WTC11 (cell line): ENCODE measurements around the gene SSBP2. TPM values are rescaled to one million over a fixed set of nuclear protein-coding genes. Genes with fewer than 3 reads are reported as not detected.

Experiments
- ATAC-seq: fragments of 200-7000 bp; cut with Tn5 transposase; 2 replicates; pipeline ENCODE4 v1.10.0; 2021; ENCODE audit warnings: mild to moderate bottlenecking, moderate library complexity
- CTCF ChIA-PET: fragments of 300-600 bp; sonication (Branson Sonifier 250); formaldehyde crosslinking; loops from one replicate; lab custom pipeline; 2021; ENCODE audit warnings: antibody characterized with exemption; lab: Charles Lee
- POLR2A ChIA-PET: fragments of 350-600 bp; sonication (Branson Sonifier 250); formaldehyde crosslinking; loops from one replicate; lab custom pipeline; 2021; ENCODE audit warnings: antibody characterized with exemption; lab: Charles Lee
- DNase-seq: peaks from one replicate; pipeline ENCODE4 v3.0.0; 2021; ENCODE audit warnings: low spot score
- H3K27ac Mint-ChIP-seq: 2 replicates; pipeline ENCODE4 v1.8.0; 2021; ENCODE audit warnings: mixed read lengths
- H3K27me3 Mint-ChIP-seq: 2 replicates; pipeline ENCODE4 v1.8.0; 2021; ENCODE audit warnings: low read depth, mild to moderate bottlenecking, moderate library complexity, mixed read lengths
- H3K36me3 Mint-ChIP-seq: 2 replicates; pipeline ENCODE4 v1.8.0; 2021; ENCODE audit warnings: mixed read lengths
- H3K4me1 Mint-ChIP-seq: 2 replicates; pipeline ENCODE4 v1.8.0; 2022; ENCODE audit warnings: mixed read lengths
- H3K4me3 Mint-ChIP-seq: 2 replicates; pipeline ENCODE4 v1.8.0; 2021; ENCODE audit warnings: mild to moderate bottlenecking, moderate library complexity, mixed read lengths
- H3K9me3 Mint-ChIP-seq: 2 replicates; pipeline ENCODE4 v1.8.0; 2021; ENCODE audit warnings: mixed read lengths
- AFF4 ChIP-seq: sonication (generic); formaldehyde crosslinking; IDR thresholded peaks from 2 replicates; pipeline ENCODE4 v1.8.1; 2023; ENCODE audit warnings: mild to moderate bottlenecking, missing genetic modification reagents, borderline replicate concordance
- ATF3 ChIP-seq: sonication (generic); formaldehyde crosslinking; conservative IDR thresholded peaks from 2 replicates; pipeline ENCODE4 v1.8.1; 2022; ENCODE audit warnings: mild to moderate bottlenecking, missing genetic modification reagents
- CDX4 ChIP-seq: fragments of 250-450 bp; sonication (Bioruptor Pico); IDR thresholded peaks from 2 replicates; pipeline ENCODE4 v1.9.0; 2021; ENCODE audit warnings: moderate library complexity, mild to moderate bottlenecking, inconsistent platforms, borderline replicate concordance
- CREB1 ChIP-seq: sonication (generic); formaldehyde crosslinking; IDR thresholded peaks from 2 replicates; pipeline ENCODE4 v1.8.0; 2023; ENCODE audit warnings: mild to moderate bottlenecking, missing genetic modification reagents
- ERG ChIP-seq: fragments of 250-450 bp; sonication (Bioruptor Pico); IDR thresholded peaks from 2 replicates; pipeline ENCODE4 v1.8.0; 2021; ENCODE audit warnings: mild to moderate bottlenecking
- ESRRA ChIP-seq: sonication (generic); formaldehyde crosslinking; IDR thresholded peaks from 2 replicates; pipeline ENCODE4 v1.8.1; 2022; ENCODE audit warnings: mild to moderate bottlenecking, missing genetic modification reagents, borderline replicate concordance
- FOXK1 ChIP-seq: sonication (generic); formaldehyde crosslinking; IDR thresholded peaks from 2 replicates; pipeline ENCODE4 v1.8.0; 2022; ENCODE audit warnings: mild to moderate bottlenecking, moderate library complexity, missing genetic modification reagents
- FOXP1 ChIP-seq: sonication (generic); formaldehyde crosslinking; IDR thresholded peaks from 2 replicates; pipeline ENCODE4 v1.8.0; 2022; ENCODE audit warnings: missing genetic modification reagents, mild to moderate bottlenecking, moderate library complexity, borderline replicate concordance
- FOXP4 ChIP-seq: sonication (generic); formaldehyde crosslinking; IDR thresholded peaks from 2 replicates; pipeline ENCODE4 v1.8.0; 2022; ENCODE audit warnings: mild to moderate bottlenecking, missing genetic modification reagents
- GTF2I ChIP-seq: fragments of 250-450 bp; sonication (Bioruptor Pico); conservative IDR thresholded peaks from 2 replicates; pipeline ENCODE4 v1.4.0; 2021; ENCODE audit warnings: mild to moderate bottlenecking
- JAZF1 ChIP-seq: fragments of 250-450 bp; sonication (Bioruptor Pico); IDR thresholded peaks from 2 replicates; pipeline ENCODE4 v1.9.0; 2021; ENCODE audit warnings: moderate library complexity, mild to moderate bottlenecking, inconsistent platforms
- NFYB ChIP-seq: sonication (generic); formaldehyde crosslinking; conservative IDR thresholded peaks from 2 replicates; pipeline ENCODE4 v1.8.0; 2022; ENCODE audit warnings: low read depth, missing genetic modification reagents
- NR3C1 ChIP-seq: sonication (generic); formaldehyde crosslinking; conservative IDR thresholded peaks from 2 replicates; pipeline ENCODE4 v1.8.1; 2023; ENCODE audit warnings: low read depth, mild to moderate bottlenecking, missing genetic modification reagents
- RORB ChIP-seq: fragments of 250-450 bp; sonication (Bioruptor Pico); IDR thresholded peaks from 2 replicates; pipeline ENCODE4 v1.9.0; 2021; ENCODE audit warnings: mild to moderate bottlenecking
- SMAD3 ChIP-seq: sonication (generic); formaldehyde crosslinking; IDR thresholded peaks from 2 replicates; pipeline ENCODE4 v1.8.0; 2022; ENCODE audit warnings: missing genetic modification reagents, mild to moderate bottlenecking, borderline replicate concordance
- SMAD4 ChIP-seq: sonication (generic); formaldehyde crosslinking; IDR thresholded peaks from 2 replicates; pipeline ENCODE4 v1.8.0; 2022; ENCODE audit warnings: mild to moderate bottlenecking, missing genetic modification reagents
- TEAD4 ChIP-seq: sonication (generic); formaldehyde crosslinking; IDR thresholded peaks from 2 replicates; pipeline ENCODE4 v1.8.0; 2022; ENCODE audit warnings: mild to moderate bottlenecking, missing genetic modification reagents
- TP53 ChIP-seq: sonication (generic); formaldehyde crosslinking; IDR thresholded peaks from 2 replicates; pipeline ENCODE4 v1.8.1; 2023; ENCODE audit warnings: mild to moderate bottlenecking, missing genetic modification reagents
- ZBTB43 ChIP-seq: sonication (generic); formaldehyde crosslinking; IDR thresholded peaks from 2 replicates; pipeline ENCODE4 v1.8.1; 2023; ENCODE audit warnings: mild to moderate bottlenecking, missing genetic modification reagents
- ZNF121 ChIP-seq: sonication (generic); formaldehyde crosslinking; IDR thresholded peaks from 2 replicates; pipeline ENCODE4 v1.8.0; 2023; ENCODE audit warnings: missing genetic modification reagents
- ZNF281 ChIP-seq: sonication (generic); formaldehyde crosslinking; IDR thresholded peaks from 2 replicates; pipeline ENCODE4 v1.8.0; 2023; ENCODE audit warnings: mild to moderate bottlenecking, missing genetic modification reagents
- ZSCAN18 ChIP-seq: fragments of 250-450 bp; sonication (Bioruptor Pico); IDR thresholded peaks from 2 replicates; pipeline ENCODE4 v2.1.2; 2022; ENCODE audit warnings: mild to moderate bottlenecking, moderate library complexity
- total RNA-seq: library from RNA; stranded (reverse); gene quantifications from 3 replicates; pipeline ENCODE4 v1.2.3, GENCODE V29; 2021

Gene SSBP2
- total RNA-seq, 1 experiment from 2014 or later: 24.9 TPM

GRCh38 chr5:81393430-81393782 is 357.5 kb downstream of the SSBP2 start:
- H3K27me3 Mint-ChIP-seq: peaks cover 41% of the 10 kb centered on the region
- DNase-seq (no peak), ATAC-seq (no peak)
- no peaks in the 10 kb centered on the region for H3K4me1 Mint-ChIP-seq
- no peak overlapping the region for H3K27ac Mint-ChIP-seq
- ChIA-PET CTCF (interaction anchor here (0.6 to 2.4 kb wide), 12 partner anchors 9 to 772 kb away, joined by 3 to 12 read pairs (median 4); partner anchors contain the start of genes CKMT2 and ZCCHC9), POLR2A (interaction anchor here (0.9 to 1.5 kb wide), 2 partner anchors 8 to 885 kb away, joined by 3 to 4 read pairs; partner anchors contain the start of gene RPS23)
- H3K36me3 Mint-ChIP-seq: no peaks in the 10 kb centered on the region
- peaks cover 6% of the 10 kb centered on the region for H3K9me3 Mint-ChIP-seq
- no peak for TF ChIP-seq RORB (CRISPR knock-in tag)
- no peak for TF ChIP-seq TP53 (CRISPR knock-in tag)
- no peak for TF ChIP-seq CREB1 (CRISPR knock-in tag)
- no peak for TF ChIP-seq ESRRA
- TF ChIP-seq ATF3 (CRISPR knock-in tag): no peak
- TF ChIP-seq FOXK1: no peak
- peak; percentile 89 for TF ChIP-seq GTF2I (CRISPR knock-in tag)
- no peak for TF ChIP-seq SMAD3
- peak; percentile 88 for TF ChIP-seq ZNF121 (CRISPR knock-in tag)
- TF ChIP-seq ERG (CRISPR knock-in tag): no peak
- TF ChIP-seq FOXP1 (CRISPR knock-in tag): peak; percentile 62; the same call in 1 of the 2 replicates
- TF ChIP-seq TEAD4 (CRISPR knock-in tag): no peak
- TF ChIP-seq CDX4 (CRISPR knock-in tag): no peak
- no peak for TF ChIP-seq NFYB (CRISPR knock-in tag)
- TF ChIP-seq JAZF1 (CRISPR knock-in tag): no peak
- no peak for TF ChIP-seq ZBTB43 (CRISPR knock-in tag)
- peak; percentile 68; the same call in 1 of the 2 replicates for TF ChIP-seq FOXP4
- H3K4me3 Mint-ChIP-seq: peak overlapping the region; percentile 73

GRCh38 chr5:81389025-81389424 is 361.9 kb downstream of the SSBP2 start:
- Mint-ChIP-seq H3K27ac (no peak overlapping the region), H3K27me3 (peaks cover 23% of the 10 kb centered on the region), H3K4me3 (no peak overlapping the region), H3K4me1 (no peaks in the 10 kb centered on the region), H3K36me3 (no peaks in the 10 kb centered on the region), H3K9me3 (no peaks in the 10 kb centered on the region)
- CTCF ChIA-PET: no interaction called here
- POLR2A ChIA-PET: no interaction called here
- no peak for TF ChIP-seq ZNF281 (CRISPR knock-in tag)
- TF ChIP-seq NR3C1 (CRISPR knock-in tag): no peak
- no peak for TF ChIP-seq ZSCAN18 (CRISPR knock-in tag)
- TF ChIP-seq AFF4 (CRISPR knock-in tag): no peak
- TF ChIP-seq SMAD4: no peak
- ATAC-seq: peak; percentile 43; the same call in 1 of the 2 replicates
- no peak for DNase-seq
